Mesothelial cell of epicardium (in vitro differentiated cells): Measurements from ENCODE around the gene SH2D4B. TPM values are rescaled to one million over a fixed set of nuclear protein-coding genes. Genes with fewer than 3 reads are reported as not detected.

Experiments used
- DNase-seq, 2 experiments: peaks; one replicate each; pipeline ENCODE4 v3.0.0; 2021; ENCODE audit warnings: low spot score in 2 of 2; ENCODE audit not compliant: unreplicated experiment in 2 of 2
- H3K27ac Mint-ChIP-seq: 2 replicates; pipeline ENCODE4 v1.8.0; 2021; ENCODE audit warnings: mixed read lengths
- H3K27me3 Mint-ChIP-seq: 2 replicates; pipeline ENCODE4 v1.8.0; 2021; ENCODE audit warnings: low read depth, mixed read lengths
- H3K36me3 Mint-ChIP-seq: 2 replicates; pipeline ENCODE4 v1.8.0; 2021; ENCODE audit warnings: mixed read lengths
- H3K4me1 Mint-ChIP-seq: 2 replicates; pipeline ENCODE4 v1.8.0; 2021; ENCODE audit warnings: mixed read lengths
- H3K4me3 Mint-ChIP-seq: 2 replicates; pipeline ENCODE4 v1.8.0; 2021; ENCODE audit warnings: mild to moderate bottlenecking, moderate library complexity, mixed read lengths
- H3K9me3 Mint-ChIP-seq: 2 replicates; pipeline ENCODE4 v1.8.0; 2021; ENCODE audit warnings: mixed read lengths
- total RNA-seq: library from RNA; stranded (reverse); gene quantifications from 3 replicates; pipeline ENCODE4 v1.2.1, GENCODE V29; 2021
- TF ChIP-seq, protein P1 (sequence below): fragments of 200-600 bp; sonication (generic); IDR thresholded peaks from one replicate; pipeline ENCODE4 v1.5.0; 2021; ENCODE audit warnings: antibody characterized with exemption; ENCODE audit not compliant: unreplicated experiment

The SH2D4B gene
- total RNA-seq, result 0.27 to 0.29 TPM (median 0.27 TPM) in 3 replicates

DNA sequence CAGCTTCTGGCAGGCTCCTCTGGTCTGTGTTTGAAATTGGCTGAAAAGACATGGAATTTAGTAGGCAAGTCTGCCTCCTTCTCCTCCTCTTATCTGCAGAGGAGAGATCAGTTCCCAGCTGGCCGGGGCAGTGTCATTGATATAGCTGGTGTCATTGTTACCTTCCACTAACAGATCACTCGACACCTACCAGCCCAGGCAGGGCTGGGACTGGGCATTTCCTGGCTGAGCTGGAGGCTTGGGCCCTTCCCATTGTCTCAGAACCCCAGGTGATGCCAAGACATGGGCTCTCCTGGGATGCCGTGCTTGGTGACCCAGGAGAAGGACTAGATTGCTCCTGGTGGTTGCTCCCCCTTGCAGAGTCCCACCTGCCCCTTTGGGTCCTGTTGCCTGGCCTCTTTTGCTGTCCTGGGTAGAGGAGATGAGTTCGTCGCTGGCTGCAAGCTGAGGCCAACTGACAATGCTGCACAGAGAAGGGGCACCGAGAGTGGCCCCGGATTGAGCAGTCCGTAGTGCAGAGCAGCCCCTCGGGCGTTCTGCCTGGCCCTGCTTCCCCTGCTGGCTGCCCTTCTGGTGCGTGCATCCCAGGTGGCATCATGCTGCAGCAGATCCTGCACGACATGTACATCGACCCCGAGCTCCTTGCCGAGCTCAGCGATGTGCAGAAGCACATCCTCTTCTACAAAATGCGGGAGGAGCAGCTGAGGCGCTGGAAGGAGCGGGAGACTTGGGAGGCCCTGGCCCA, at the start of gene SH2D4B:
Gene SH2D4B, plus strand, starts transcription at position 167 of the 745 bp plus-strand sequence. Its CDS starts 430 bp downstream, at position 597.
- TF ChIP-seq, protein P1, sequence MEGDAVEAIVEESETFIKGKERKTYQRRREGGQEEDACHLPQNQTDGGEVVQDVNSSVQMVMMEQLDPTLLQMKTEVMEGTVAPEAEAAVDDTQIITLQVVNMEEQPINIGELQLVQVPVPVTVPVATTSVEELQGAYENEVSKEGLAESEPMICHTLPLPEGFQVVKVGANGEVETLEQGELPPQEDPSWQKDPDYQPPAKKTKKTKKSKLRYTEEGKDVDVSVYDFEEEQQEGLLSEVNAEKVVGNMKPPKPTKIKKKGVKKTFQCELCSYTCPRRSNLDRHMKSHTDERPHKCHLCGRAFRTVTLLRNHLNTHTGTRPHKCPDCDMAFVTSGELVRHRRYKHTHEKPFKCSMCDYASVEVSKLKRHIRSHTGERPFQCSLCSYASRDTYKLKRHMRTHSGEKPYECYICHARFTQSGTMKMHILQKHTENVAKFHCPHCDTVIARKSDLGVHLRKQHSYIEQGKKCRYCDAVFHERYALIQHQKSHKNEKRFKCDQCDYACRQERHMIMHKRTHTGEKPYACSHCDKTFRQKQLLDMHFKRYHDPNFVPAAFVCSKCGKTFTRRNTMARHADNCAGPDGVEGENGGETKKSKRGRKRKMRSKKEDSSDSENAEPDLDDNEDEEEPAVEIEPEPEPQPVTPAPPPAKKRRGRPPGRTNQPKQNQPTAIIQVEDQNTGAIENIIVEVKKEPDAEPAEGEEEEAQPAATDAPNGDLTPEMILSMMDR, result no peak
- H3K4me1 Mint-ChIP-seq, result peaks cover 13% of the 10 kb centered on the region
- DNase-seq, result peak in 1 of 2 experiments; percentile 36

DNA sequence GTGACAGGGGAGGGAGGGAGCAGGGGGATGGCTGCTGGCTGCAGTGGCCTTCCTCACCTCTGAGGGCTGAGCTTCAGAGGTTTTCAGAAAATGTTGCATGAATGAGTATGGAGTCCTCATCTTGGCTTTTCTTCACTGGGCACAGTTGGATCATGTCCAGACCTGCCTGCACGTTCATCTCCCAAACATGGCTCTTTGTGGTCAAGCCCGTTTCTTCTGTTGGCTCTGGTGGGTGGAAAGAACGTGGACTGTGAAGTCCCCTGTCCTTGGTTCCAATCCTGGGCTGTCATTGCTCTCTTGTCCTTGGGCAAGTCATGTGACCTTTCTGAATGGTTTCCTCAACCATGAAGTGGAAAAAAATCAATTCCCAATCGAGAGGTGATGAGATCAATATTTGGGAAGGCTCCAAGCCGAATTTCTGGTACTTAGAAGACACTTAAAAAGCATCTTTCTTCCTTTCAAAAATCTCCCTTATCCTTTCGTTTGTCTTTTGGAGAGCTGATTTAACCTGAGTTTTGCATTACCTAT, 49.1 kb upstream of the SH2D4B start:
- H3K4me1 Mint-ChIP-seq, result peaks cover 24% of the 10 kb centered on the region
- H3K27ac Mint-ChIP-seq, result no peak overlapping the region
- H3K4me3 Mint-ChIP-seq, result no peak overlapping the region
- no peaks in the 10 kb centered on the region for H3K9me3 Mint-ChIP-seq
- no peaks in the 10 kb centered on the region for H3K27me3 Mint-ChIP-seq
- H3K36me3 Mint-ChIP-seq, result peaks cover 22% of the 10 kb centered on the region
- DNase-seq, result no peak
- TF ChIP-seq, protein P1, result no peak

More for the DNA sequence above, at the start of gene SH2D4B:
- Mint-ChIP-seq H3K9me3 (no peaks in the 10 kb centered on the region), H3K4me3 (peak within 1 kb of the TSS; percentile 26), H3K36me3 (peaks cover 4% of the 10 kb centered on the region), H3K27me3 (no peaks in the 10 kb centered on the region), H3K27ac (peak within 1 kb of the TSS; percentile 25)

DNA sequence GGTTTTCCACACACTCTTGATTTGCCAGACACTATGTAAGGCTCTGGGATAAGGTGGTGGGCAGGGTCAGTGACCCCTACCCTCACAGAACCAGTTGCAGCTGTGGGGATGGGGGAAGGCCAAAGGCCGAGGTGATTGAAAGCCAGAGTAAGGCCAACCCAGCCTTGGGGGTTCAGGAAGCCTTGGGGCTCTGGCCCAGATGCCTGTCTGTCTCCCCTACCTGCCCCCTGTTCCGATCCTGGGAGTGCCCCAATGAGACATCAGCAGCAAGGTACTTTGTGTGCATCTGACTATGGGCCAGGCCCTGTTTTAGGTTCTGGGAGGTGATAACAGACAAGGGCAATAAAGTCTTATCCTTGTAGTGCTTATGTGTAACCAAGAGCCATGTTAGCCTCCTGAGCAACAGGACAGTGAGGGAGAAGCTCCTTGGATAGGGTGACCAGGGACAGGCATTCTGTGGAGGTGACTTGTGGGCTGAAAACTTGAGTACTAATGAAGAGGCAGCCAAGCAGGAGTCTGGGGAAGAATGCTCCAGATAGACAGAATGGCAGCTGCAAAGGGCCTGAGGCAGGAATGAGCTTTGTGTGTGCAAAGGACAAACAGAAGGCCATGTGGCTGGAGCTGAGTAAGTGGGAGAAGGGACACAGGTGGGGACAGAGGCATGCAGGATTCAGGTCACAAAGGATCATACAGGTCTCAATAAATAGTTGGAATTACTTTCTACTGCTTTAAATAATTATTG, 48.2 kb upstream of the SH2D4B start:
- no peaks in the 10 kb centered on the region for H3K27me3 Mint-ChIP-seq
- no peak overlapping the region for H3K27ac Mint-ChIP-seq
- TF ChIP-seq, protein P1, result no peak
- no peaks in the 10 kb centered on the region for H3K9me3 Mint-ChIP-seq
- H3K36me3 Mint-ChIP-seq, result peaks cover 23% of the 10 kb centered on the region
- peaks cover 21% of the 10 kb centered on the region for H3K4me1 Mint-ChIP-seq
- H3K4me3 Mint-ChIP-seq, result no peak overlapping the region
- no peak for DNase-seq

DNA sequence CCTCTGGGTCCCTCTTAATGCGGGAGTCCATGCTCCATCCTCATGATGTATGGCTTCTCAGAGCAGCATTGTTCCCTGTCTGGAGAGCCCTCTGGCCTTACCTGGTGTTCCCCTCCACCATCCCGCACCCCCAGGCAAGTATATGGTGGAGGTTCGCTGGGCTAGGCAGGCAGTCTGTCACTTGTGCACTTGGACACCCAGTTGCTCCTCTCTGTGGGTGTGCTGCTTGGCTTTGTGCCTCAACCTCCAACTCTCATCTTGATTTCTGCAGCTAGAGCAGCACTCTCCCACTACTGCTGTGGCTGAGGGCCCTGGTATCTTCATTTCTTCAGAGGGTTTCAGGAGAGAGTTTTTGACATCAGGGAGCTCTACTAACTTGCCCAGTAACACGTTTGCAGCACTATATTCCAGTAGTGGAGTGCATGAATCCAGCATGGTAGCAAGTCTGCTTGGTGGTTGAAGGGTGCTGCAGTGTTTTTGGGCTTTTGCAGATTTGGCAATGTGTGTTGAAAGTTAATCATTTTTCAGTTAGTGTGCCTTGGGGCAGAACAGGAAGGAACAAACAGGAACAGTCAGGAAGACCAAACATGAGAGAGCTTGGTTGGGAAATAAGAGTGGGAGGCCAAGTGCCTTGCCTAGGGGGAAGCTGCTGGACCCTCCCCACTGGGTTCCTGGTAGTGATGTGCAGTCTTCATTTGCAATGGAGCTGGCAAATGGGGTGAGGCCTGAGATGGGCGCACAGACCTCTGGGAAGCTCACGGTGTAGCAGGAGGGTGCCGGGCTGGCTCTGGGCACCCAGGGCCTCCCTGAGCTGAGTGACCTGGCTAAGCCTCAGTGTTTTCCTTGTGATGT, 46.2 kb upstream of the SH2D4B start:
- TF ChIP-seq, protein P1, result no peak
- peaks cover 4% of the 10 kb centered on the region for H3K9me3 Mint-ChIP-seq
- no peak for DNase-seq
- H3K27me3 Mint-ChIP-seq, result no peaks in the 10 kb centered on the region
- no peak overlapping the region for H3K4me3 Mint-ChIP-seq
- H3K27ac Mint-ChIP-seq, result no peak overlapping the region
- peaks cover 36% of the 10 kb centered on the region for H3K36me3 Mint-ChIP-seq
- H3K4me1 Mint-ChIP-seq, result peaks cover 10% of the 10 kb centered on the region

DNA sequence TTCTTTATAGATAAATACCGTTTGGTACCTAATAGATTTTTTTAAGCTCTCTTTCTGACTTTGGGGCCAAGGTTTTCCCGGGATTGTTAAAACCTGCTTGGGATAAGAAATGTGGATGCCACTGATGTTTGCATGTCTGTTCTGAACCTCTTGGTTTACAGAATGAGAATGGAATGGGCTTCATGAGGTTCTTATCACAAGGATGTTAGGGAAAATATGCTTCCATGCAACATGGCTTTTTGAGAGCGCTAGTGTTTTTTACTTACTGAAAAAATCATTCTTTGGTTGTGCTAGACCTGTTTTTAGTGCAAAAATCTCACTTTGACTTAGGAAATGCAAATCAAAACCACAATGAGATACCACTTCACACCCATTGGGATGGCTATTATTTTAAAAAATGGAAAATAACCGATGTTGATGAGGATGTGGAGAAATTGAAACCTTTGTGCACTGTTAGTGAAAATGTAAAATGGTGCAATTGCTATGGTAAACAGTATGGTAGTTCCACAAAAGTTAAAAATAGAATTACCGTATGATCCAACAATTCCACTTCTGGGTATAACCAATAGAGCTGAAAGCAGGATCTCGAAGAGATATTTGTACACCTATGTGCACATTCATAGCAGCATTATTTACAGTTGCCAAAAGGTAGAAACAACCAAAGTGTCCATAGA, 44.7 kb upstream of the SH2D4B start:
- H3K4me1 Mint-ChIP-seq, result peaks cover 14% of the 10 kb centered on the region
- H3K4me3 Mint-ChIP-seq, result no peak overlapping the region
- TF ChIP-seq, protein P1, result no peak
- H3K9me3 Mint-ChIP-seq, result peaks cover 11% of the 10 kb centered on the region
- peak overlapping the region; percentile 62 for H3K27ac Mint-ChIP-seq
- no peak for DNase-seq
- H3K36me3 Mint-ChIP-seq, result peaks cover 44% of the 10 kb centered on the region
- no peaks in the 10 kb centered on the region for H3K27me3 Mint-ChIP-seq
